HepG2 (cell line): ENCODE measurements around the gene MEMO1. TPM values are rescaled to one million over a fixed set of nuclear protein-coding genes. Genes with fewer than 3 reads are reported as not detected.
"Not testable (repeated sequence)": the region's sequence is repeated elsewhere in the genome, so short reads cannot be mapped to it uniquely, and the experiment has no call there.

Experiments used
- ATAC-seq: fragments of 200-7000 bp; cut with Tn5 transposase; 3 replicates; pipeline ENCODE4 v1.9.1; 2020; ENCODE audit warnings: mild to moderate bottlenecking, moderate library complexity
- BruUV-seq: library from RNA; stranded (reverse); fragments of 400-500 nt; replicated peaks from 2 replicates; lab custom pipeline; 2021; lab: Mats Ljungman, UMichigan
- CTCF ChIA-PET: fragments of 300-600 bp; formaldehyde crosslinking; extraction: SDS; loops from one replicate; lab custom pipeline; 2021; ENCODE audit warnings: low total read pairs, inconsistent platforms, low intra/inter-chr PET ratio; lab: Yijun Ruan, JAX
- POLR2A ChIA-PET: fragments of 350-600 bp; sonication (Branson Sonifier 250); formaldehyde crosslinking; loops from one replicate; lab custom pipeline; 2020; ENCODE audit warnings: antibody characterized with exemption, inconsistent platforms; lab: Yijun Ruan, JAX
- DNase-seq: peaks from one replicate; pipeline ENCODE4 v3.0.0-alpha.2; 2015; ENCODE audit warnings: low spot score
- FAIRE-seq: peaks from 3 replicates; lab custom pipeline; 2011; peaks lifted over from hg19 to GRCh38; lab: Jason Lieb, UNC
- H2AFZ ChIP-seq: one replicate; pipeline ENCODE4 v1.6.1; 2011; ENCODE audit warnings: low read length, inconsistent platforms
- H3K27ac ChIP-seq: fragments of 300-600 bp; 3 replicates; pipeline ENCODE4 v1.8.0; 2011; ENCODE audit warnings: mixed run types, mild to moderate bottlenecking, mixed read lengths, low read length, inconsistent platforms; ENCODE audit not compliant: insufficient read depth; ENCODE audit errors: extremely low read length
- H3K27me3 ChIP-seq, 2 experiments: fragments of 200-600 bp in 1 of 2; 2 replicates in 1 of 2; 3 replicates in 1 of 2; pipeline versions ENCODE4 v1.6.0 to v1.8.0; 2011; ENCODE audit warnings: low read length in 2 of 2, mild to moderate bottlenecking in 2 of 2, moderate library complexity in 2 of 2, inconsistent platforms in 1 of 2; ENCODE audit not compliant: insufficient read depth in 2 of 2, control insufficient read depth in 1 of 2
- H3K36me3 ChIP-seq, 2 experiments: fragments of 200-600 bp in 1 of 2; replicated peaks in 1 of 2; 2 replicates in 1 of 2; 3 replicates in 1 of 2; pipeline versions ENCODE4 v1.5.1 to v1.8.0; 2011; ENCODE audit warnings: low read length in 2 of 2, inconsistent platforms in 1 of 2; ENCODE audit not compliant: insufficient read depth in 2 of 2, control insufficient read depth in 1 of 2
- H3K4me1 ChIP-seq: 2 replicates; pipeline ENCODE4 v1.5.1; 2012; ENCODE audit warnings: low read length, inconsistent platforms; ENCODE audit not compliant: insufficient read depth
- H3K4me2 ChIP-seq: 2 replicates; pipeline ENCODE4 v1.6.0; 2011; ENCODE audit warnings: low read depth, low read length, inconsistent platforms
- H3K4me3 ChIP-seq, 3 experiments: fragments of 200-600 bp in 1 of 3; sonication (generic), shearing (Covaris generic) in 1 of 3; replicated peaks in 1 of 3; 2 replicates each; pipeline ENCODE4 v1.5.1; 2011 to 2016; ENCODE audit warnings: low read length in 3 of 3, inconsistent platforms in 2 of 3, low read depth in 2 of 3, mild to moderate bottlenecking in 2 of 3, control low read depth in 1 of 3, mixed read lengths in 1 of 3; ENCODE audit not compliant: insufficient read depth in 1 of 3
- H3K79me2 ChIP-seq: one replicate; pipeline ENCODE4 v1.6.1; 2011; ENCODE audit warnings: low read length, inconsistent platforms; ENCODE audit not compliant: insufficient read depth
- H3K9ac ChIP-seq: 2 replicates; pipeline ENCODE4 v1.6.0; 2011; ENCODE audit warnings: mild to moderate bottlenecking, low read depth, low read length, inconsistent platforms; ENCODE audit not compliant: insufficient read depth
- H3K9me3 ChIP-seq: 2 replicates; pipeline ENCODE4 v1.5.1; 2012; ENCODE audit warnings: mild to moderate bottlenecking, low read length
- H4K20me1 ChIP-seq: 2 replicates; pipeline ENCODE4 v1.6.0; 2011; ENCODE audit warnings: inconsistent platforms, mild to moderate bottlenecking, low read length, moderate library complexity; ENCODE audit not compliant: insufficient read depth
- FOXO4 ChIP-seq: sonication (generic); formaldehyde crosslinking; conservative IDR thresholded peaks from 2 replicates; pipeline ENCODE4 v1.8.1; 2023; ENCODE audit warnings: missing genetic modification reagents
- HOMEZ ChIP-seq: IDR thresholded peaks from 2 replicates; pipeline ENCODE4 v1.6.1; 2016; ENCODE audit warnings: low read depth
- MTF2 ChIP-seq: sonication (generic); formaldehyde crosslinking; IDR thresholded peaks from 2 replicates; pipeline ENCODE4 v1.5.0; 2020; ENCODE audit warnings: missing genetic modification reagents, borderline replicate concordance
- POLR2AphosphoS5 ChIP-seq: IDR thresholded peaks from 2 replicates; pipeline ENCODE4 v1.6.1; 2012; ENCODE audit warnings: low read depth, low read length
- ZNF441 ChIP-seq: sonication (generic); formaldehyde crosslinking; IDR thresholded peaks from 2 replicates; pipeline ENCODE4 v1.7.0; 2021; ENCODE audit warnings: missing genetic modification reagents, borderline replicate concordance
- WGBS: methylation state at CpG from one replicate; pipeline ENCODE4 v1.1.6; 2017; ENCODE audit warnings: low lambda C conversion rate; 5-methylcytosine and 5-hydroxymethylcytosine counted together
- in situ Hi-C: cut with HindIII; loops from 2 replicates; pipeline ENCODE4 v1.10.0; 2017; ENCODE audit warnings: low pct_unique_long_range_greater_than_20kb; ENCODE audit not compliant: extremely low pct_ligation_motif_present
- intact Hi-C: fragments of 100-400 bp; cut with micrococcal nuclease; formaldehyde crosslinking; loops from one replicate; pipeline ENCODE4 v1.10.0; 2022; ENCODE audit not compliant: unreplicated experiment
- polyA plus RNA-seq, 8 experiments: library from polyadenylated mRNA; depleted of rRNA in 3 of 8; stranded (reverse) in 7 of 8; unstranded in 1 of 8; fragments of >200 nt; fragmentation: Illumina TruSeq in 4 of 8; extraction: Trizol in 4 of 8; gene quantifications; 2 replicates each; pipeline versions ENCODE4 v1.2.1 to v1.2.3, GENCODE V29; 2011 to 2016; ENCODE audit warnings: low read depth in 4 of 8, missing spikeins in 1 of 8, mixed read lengths in 1 of 8; ENCODE audit not compliant: insufficient read depth in 1 of 8
- total RNA-seq, 5 experiments: library from RNA; depleted of rRNA; stranded (reverse); fragments of >200 nt; fragmentation: Illumina TruSeq; extraction: Trizol; gene quantifications; 2 replicates each; pipeline ENCODE4 v1.2.3, GENCODE V29; 2016; ENCODE audit warnings: low read depth in 1 of 5

MEMO1 gene
- total and polyA plus RNA-seq, 2 of the 13 experiments (the other 11 are each of a cell fraction or from before 2014, with no cell fraction given): 69.8 to 81.6 TPM

- H3K4me1 ChIP-seq, H3K36me3 ChIP-seq, in situ Hi-C loops, BruUV-seq, DNase-seq, H4K20me1 ChIP-seq, intact Hi-C loops, H3K9me3 ChIP-seq, H3K9ac ChIP-seq, H3K4me2 ChIP-seq, FAIRE-seq, CTCF ChIA-PET, H3K4me3 ChIP-seq, ATAC-seq, H2AFZ ChIP-seq, POLR2A ChIA-PET, H3K27ac ChIP-seq, H3K27me3 ChIP-seq: not testable (repeated sequence)
- H3K79me2 ChIP-seq: peaks cover 77% of the 10 kb centered on the region
- WGBS: 97% methylated on average over 9 of the region's 9 CpGs
- TF ChIP-seq FOXO4 (CRISPR knock-in tag) (0 out of 2 replicates have a peak, but pooled peaks have one; percentile 92), ZNF441 (0 out of 2 replicates have a peak, but pooled peaks have one; percentile 41), MTF2 (CRISPR knock-in tag) (0 out of 2 replicates have a peak, but pooled peaks have one; percentile 26)
Measured at GRCh38 chr2:31953095-31953494, 57.7 kb downstream of the MEMO1 start.

GRCh38 chr2:31950946-31951562, 59.8 kb downstream of the MEMO1 start:
- Histone ChIP-seq H3K4me2 (no peak overlapping the region), H3K4me3 (no peak overlapping the region), H4K20me1 (peaks cover 9% of the 10 kb centered on the region; the same call in 1 of the 2 replicates), H3K9me3 (no peaks in the 10 kb centered on the region), H3K27me3 (no peaks in the 10 kb centered on the region), H3K79me2 (peaks cover 81% of the 10 kb centered on the region), H3K36me3 (peaks cover 0 to 1% of the 10 kb centered on the region in 2 experiments; a peak in 3 of 5 replicates), H3K4me1 (no peaks in the 10 kb centered on the region; the same call in 1 of the 2 replicates), H2AFZ (no peak overlapping the region), H3K9ac (no peak overlapping the region), H3K27ac (no peak overlapping the region)
- no peak for TF ChIP-seq POLR2AphosphoS5
- TF ChIP-seq HOMEZ (CRISPR knock-in tag): peak; percentile 39; the same call in 1 of the 2 replicates
- FAIRE-seq (no peak), DNase-seq (no peak), ATAC-seq (no peak)
- BruUV-seq: no TSS peak
- CTCF ChIA-PET: no interaction called here
- WGBS: 96% methylated on average over 4 of the region's 4 CpGs
- intact Hi-C loops: no loop called here
- in situ Hi-C loops: no loop called here
- POLR2A ChIA-PET: no interaction called here
